ENCODE measurements around the gene DUSP9. TPM values are rescaled to one million over a fixed set of nuclear protein-coding genes. Genes with fewer than 3 reads are reported as not detected.

DUSP9 gene
- total RNA-seq, 6 experiments from 2014 or later, result 0.33 to 3.9 (median 0.69) TPM

DNA sequence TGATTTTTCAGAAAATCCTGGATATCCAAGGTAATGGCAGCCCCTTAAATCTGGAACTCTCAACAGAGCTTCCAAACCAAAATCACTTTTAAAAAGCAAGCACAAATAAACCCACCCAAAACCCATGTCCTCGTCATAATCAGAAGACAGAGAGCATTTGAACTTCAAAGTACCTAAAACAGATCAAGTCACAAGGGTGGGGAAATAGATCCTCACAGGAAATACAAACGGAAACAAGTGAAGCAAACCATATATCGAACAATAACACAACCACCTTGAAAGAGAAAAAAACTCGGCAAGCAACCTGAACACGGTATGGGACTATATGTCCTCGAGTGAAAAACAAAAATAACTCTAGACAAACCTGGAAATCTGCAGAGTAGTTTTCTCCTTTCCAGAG is 32.2 kb upstream of the DUSP9 start:
- DNase-seq, result no peak
- Histone ChIP-seq H3K27me3 (no peaks in the 10 kb centered on the region), H3K36me3 (no peaks in the 10 kb centered on the region), H3K4me3 (no peak overlapping the region), H3K9me3 (no peaks in the 10 kb centered on the region), H3K4me1 (peaks cover 0 to 9% (median 0%) of the 10 kb centered on the region in 4 donors), H3K27ac (no peak overlapping the region)
- WGBS (ENCODE audit: insufficient coverage, low coverage, low lambda C conversion rate, missing lambda C conversion rate), result 58% methylated on average over 6 of the region's 6 CpGs
- intact Hi-C loops (cut with DNase I), result no loop called here
- no peak for ATAC-seq
- TF ChIP-seq CTCF (IDR thresholded peaks at IDR 0.05) (no peak), POLR2A (IDR thresholded peaks at IDR 0.05) (no peak)

- H3K27ac ChIP-seq, result no peak overlapping the region
- H3K27me3 ChIP-seq, result no peaks in the 10 kb centered on the region
- DNase-seq (peak in 1 of 3 donors; percentile 14), ATAC-seq (no peak)
- TF ChIP-seq CTCF (IDR thresholded peaks at IDR 0.05) (no peak), POLR2A (IDR thresholded peaks at IDR 0.05) (no peak)
- WGBS (ENCODE audit: insufficient coverage, low coverage, low lambda C conversion rate, missing lambda C conversion rate), result 79% methylated on average over 5 of the region's 5 CpGs
- intact Hi-C loops (cut with DNase I), result no loop called here
- no peaks in the 10 kb centered on the region for H3K4me1 ChIP-seq
- no peaks in the 10 kb centered on the region for H3K36me3 ChIP-seq
- H3K9me3 ChIP-seq, result no peaks in the 10 kb centered on the region
- H3K4me3 ChIP-seq, result no peak overlapping the region
Observed at GRCh38 chrX:153620576-153620975, 26.4 kb upstream of the DUSP9 start.

DNA sequence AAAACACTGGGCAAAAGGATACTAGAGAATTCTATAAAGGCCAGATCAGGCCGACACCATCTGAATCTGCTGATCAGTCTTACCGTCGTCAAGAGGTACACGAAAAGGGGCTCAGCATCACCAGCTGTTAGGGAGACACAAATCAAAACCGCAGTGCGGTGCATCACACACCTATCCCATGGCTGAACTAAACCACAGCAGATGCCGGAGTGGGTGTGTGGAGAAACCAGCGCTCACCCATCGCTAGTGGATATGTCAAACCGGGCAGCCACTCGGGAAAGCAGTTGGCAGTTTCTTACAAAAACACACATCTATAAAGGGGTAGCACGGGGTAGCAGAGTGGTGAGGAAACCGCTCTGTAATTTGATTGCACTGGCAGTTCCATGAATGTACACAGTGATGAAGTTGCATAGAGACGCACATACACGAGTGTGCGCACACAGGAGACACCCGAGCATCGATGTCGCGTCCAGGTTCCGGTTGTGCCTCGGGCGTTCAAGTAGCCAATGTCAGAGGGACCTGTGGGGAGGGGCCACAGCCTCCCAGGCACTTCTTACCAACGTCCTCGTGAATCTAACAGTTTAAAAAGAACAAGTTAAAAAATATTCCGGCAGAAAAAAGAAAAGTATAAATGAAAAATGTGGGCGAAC is 24.9 kb upstream of the DUSP9 start:
- peak overlapping the region in 2 of 3 donors; percentile 31 to 87 for H3K27ac ChIP-seq
- no peaks in the 10 kb centered on the region for H3K27me3 ChIP-seq
- H3K4me3 ChIP-seq, result peak overlapping the region in 2 of 3 donors; percentile 59 to 64
- TF ChIP-seq CTCF (IDR thresholded peaks at IDR 0.05), result no peak
- no peak for TF ChIP-seq POLR2A (IDR thresholded peaks at IDR 0.05)
- no peaks in the 10 kb centered on the region for H3K9me3 ChIP-seq
- DNase-seq, result peak in 1 of 3 donors; percentile 41
- no peak for ATAC-seq
- WGBS (ENCODE audit: insufficient coverage, low coverage, low lambda C conversion rate, missing lambda C conversion rate), result 52% methylated on average over 24 of the region's 27 CpGs
- no peaks in the 10 kb centered on the region for H3K36me3 ChIP-seq
- intact Hi-C loops (cut with DNase I), result no loop called here
- H3K4me1 ChIP-seq, result no peaks in the 10 kb centered on the region

GRCh38 chrX:153622661-153623309 is 24.2 kb upstream of the DUSP9 start:
- Histone ChIP-seq H3K27ac (peak overlapping the region in 2 of 3 donors; percentile 72 to 87), H3K9me3 (no peaks in the 10 kb centered on the region), H3K4me3 (peak overlapping the region in 2 of 3 donors; percentile 59 to 64), H3K27me3 (no peaks in the 10 kb centered on the region), H3K36me3 (no peaks in the 10 kb centered on the region), H3K4me1 (peaks cover 0 to 5% (median 0%) of the 10 kb centered on the region in 4 donors)
- DNase-seq (peak; percentile 11 to 69 (median 53)), ATAC-seq (peak; percentile 24 to 48 (median 38))
- intact Hi-C loops (cut with DNase I), result no loop called here
- 45% methylated on average over 13 of the region's 17 CpGs for WGBS (ENCODE audit: insufficient coverage, low coverage, low lambda C conversion rate, missing lambda C conversion rate)
- TF ChIP-seq POLR2A (IDR thresholded peaks at IDR 0.05) (peak; percentile 28), CTCF (IDR thresholded peaks at IDR 0.05) (no peak)

Data from right lobe of liver (tissue), 6 donors.